DMS153 (cell line): ENCODE measurements around the gene VPS37C.

ENCODE experiments used
- DNase-seq: peaks from one replicate; lab custom pipeline; 2025; lab: John Stamatoyannopoulos, UW

Gene VPS37C

DNA sequence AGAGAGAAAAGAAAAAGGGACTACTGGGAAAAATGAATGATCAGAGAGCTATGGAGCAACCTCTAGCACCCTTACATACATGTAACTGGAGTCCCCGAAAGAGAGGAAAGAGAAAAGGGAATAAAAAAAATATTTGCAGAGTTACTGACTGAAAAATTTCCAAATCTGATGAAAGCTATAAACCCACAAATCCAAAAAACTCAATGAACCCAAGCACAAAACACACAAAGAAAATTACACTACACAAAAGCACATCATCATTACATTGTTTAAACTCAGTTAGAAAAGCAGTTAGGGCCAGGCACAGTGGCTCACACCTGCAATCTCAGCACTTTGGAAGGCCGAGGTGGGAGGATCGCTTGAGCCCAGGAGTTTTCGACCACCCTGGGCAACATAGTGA lies 6.7 kb downstream of the VPS37C start:
- DNase-seq: no peak

DNA sequence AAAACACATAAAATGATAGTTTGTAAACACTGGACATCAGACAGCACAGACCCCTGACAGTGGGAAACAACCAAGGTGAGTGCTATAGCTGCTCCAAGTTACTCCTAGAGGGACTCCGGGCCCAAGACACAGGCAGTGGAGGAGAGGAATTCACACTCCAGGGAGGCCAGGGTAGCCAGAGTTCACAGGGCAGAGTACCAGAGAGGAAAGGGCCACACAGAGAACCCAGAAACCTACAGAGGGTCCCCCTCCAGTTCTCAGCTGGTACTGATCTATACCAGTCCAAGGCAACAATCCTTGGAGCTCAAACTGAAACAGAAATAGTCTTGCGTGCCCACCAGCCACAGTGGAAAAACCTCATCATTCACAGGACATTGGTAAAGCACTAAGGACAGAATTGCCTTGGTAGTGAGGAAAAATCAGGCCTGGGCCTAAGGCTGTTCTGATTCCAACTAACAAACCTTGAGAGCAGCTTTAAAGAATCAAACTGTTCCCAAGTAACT lies 7.6 kb downstream of the VPS37C start:
- DNase-seq: no peak

DNA sequence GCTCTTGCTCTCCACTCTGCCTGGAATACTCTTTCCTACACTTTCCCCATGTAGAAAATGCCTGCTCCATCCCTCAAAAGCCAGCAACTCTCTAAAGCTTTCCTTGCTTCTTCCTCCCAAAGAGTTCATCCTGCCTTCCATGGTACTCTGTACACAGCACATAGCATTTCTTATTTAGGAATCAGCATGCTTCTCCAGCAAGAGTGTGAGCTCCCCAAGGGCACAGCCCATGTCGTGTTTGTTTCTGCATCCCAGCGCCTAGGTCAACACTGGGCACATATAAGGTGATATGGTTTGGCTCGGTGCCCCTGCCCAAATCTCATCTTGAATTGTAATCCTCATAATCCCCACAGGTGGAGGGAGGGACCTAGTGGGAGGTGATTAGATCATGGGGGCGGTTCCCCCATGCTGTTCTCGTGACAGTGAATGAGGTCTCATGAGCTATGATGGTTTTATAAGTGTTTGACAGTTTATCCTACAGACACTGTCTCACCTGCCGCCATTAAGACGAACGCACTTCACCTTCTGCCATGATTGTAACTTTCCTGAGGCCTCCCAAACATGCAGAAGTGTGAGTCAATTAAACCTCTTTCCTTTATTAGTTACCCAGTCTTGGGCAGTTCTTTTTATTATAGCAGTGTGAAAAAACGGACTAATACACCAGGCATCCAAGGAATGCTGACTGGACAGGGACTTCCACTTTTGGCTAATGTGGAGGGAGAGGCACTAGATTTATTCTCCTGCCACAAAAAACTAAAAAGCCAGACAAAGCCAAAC lies 8.2 kb downstream of the VPS37C start:
- no peak for DNase-seq

DNA sequence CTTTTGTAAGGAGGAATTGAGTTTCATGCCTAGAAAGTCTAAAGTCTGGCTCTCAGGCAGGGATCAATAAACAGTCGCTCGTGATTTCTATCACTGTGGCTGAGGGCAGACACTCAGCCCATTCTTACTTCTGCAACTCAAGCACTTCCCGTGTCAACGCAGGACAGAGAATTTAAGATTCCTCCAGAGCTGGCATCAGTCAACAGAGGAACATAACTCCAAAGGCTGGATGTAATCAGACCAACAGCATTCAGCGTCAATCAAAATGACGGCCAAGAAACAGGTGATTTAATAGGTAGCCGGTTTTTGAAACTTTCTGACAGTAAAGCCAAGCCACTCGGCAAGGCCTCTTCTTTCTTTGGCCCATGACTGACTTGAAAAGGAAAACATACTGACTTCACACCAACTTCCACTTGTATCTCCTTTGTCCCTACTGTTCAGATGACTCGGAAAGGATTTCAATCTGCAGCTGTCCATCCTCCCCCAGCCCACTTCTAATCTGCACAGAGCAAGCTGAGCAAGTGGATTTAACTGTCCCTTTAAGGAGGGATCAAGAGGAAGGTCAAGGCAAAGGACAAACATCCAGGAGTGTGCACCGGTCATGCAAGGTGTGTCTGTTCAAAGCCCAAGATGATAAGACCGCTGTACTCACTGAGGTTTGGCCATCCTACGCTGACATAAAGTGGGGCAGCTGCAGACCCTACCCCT lies 9.5 kb downstream of the VPS37C start:
- DNase-seq: no peak

DNA sequence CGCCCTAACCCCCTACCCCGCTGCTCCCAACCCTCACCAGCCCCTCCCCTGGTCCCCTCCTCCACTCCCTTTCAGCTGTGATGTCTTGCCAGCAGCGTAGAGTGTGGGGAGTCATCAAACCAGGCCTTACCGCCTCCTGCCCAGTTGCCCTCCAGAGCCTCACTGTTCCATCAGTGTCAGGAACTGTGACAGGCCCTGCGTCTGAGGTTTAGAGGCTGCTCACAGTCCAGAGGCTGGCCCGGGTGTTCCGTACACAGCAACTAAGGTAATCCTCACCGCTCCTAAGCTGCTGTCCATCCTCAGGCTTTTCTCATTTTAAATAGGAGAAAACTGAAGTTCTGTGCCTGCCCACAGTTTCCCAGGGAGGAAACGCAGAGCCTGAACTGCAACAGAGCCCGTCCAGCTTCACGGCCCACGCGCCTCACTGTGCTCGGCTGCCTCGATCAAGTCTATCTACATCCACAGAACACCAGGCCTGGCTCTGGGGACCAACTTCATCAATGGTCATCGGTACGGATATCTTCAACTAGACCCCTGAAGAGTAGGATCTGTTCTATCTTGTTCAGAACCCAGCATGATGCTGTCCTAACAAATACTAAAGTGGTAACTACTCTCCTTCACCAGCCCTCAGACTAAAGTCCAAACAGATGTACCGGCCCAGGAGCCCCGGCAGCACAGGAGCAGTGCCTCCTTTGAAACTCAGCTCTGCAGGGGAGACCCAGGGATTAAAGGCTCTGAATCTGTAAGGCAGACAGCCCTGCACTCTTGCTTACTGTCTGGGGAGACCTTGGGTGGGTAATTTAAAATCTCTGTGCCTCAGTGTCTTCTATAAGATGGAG lies 10.3 kb downstream of the VPS37C start:
- DNase-seq: no peak

DNA sequence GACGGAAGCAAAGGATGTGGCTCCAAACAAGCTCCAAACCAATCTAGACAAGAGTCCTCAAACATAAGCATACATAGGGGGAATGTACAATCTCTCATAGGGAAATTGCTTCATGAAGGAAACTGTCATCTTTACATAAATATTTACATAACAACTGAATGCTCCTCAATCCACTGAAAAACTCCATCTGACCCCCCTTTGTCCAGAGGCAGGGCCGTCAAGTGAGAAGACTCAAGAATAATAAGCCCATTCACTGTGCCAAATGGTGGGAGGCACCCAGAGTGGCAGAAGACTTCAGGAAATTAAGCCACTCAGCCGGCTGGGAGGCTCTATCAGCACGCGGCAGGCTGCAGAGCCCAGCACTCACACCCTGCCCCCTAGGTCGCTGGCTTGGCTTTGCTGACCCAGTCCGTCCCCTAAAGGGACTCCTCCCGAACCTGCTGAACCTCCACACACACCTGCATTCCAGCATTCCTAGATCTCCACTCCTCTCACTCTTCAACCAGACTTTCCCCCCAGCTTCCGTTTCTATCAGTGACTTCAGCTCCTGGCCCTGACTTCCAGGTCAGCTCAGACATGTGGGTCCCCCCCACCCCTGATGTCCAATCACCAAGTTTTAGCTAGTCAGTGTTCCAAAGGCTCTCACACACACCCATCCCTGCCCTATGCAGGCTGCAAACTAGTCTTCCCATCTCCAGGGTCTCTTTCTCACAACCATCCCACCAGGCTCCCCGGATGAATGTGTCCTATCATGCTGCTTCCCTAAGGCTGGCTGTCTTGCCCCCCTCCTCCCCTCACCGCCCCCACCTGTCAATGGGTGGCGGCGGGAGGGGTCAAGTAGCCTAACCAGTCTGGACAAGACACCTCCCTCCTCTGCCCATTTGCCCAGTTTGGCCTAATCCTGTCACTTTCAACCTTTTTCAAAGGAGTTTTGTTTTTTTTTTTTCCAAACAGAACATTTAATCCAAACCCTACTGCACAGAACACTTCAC lies 11.3 kb downstream of the VPS37C start:
- no peak for DNase-seq

DNA sequence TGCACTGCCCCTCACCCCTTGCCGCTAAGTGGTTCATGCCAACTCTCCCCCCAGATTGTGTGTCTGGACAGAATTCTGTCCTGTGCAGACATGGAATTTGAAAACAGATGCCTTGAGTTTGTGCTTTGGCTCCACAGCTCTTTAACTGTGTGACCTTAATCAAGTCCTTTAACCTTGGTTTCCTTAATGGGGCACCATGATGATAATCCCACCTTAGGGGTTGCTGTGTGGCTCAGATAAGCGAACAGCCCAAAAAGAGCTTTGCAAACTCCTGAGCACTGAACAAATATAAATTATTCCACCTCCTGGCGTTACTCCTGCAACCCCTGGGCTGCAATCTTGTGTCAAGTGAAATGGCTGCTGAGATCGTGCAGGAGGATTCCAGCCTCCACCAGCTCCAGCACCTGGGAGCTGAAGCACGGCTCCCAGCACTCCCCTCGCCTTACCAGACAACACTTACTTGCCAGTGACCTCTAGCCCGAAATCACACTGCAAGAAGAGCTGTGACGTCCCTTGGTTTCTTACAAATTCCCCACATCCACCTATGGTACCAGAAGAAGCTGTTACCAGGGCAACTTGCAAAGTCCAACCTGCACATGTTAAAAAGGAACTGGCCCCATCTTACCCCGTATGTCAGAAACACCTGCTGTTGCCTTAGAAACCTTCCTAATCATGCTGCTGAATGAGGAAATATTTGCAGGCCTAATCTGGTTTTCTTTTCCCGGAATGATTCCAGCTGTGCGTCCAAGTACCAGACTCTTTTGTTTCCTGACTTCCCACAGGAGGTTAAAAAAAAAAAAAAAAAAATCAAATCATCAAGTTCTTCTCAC lies 13.2 kb downstream of the VPS37C start:
- no peak for DNase-seq

DNA sequence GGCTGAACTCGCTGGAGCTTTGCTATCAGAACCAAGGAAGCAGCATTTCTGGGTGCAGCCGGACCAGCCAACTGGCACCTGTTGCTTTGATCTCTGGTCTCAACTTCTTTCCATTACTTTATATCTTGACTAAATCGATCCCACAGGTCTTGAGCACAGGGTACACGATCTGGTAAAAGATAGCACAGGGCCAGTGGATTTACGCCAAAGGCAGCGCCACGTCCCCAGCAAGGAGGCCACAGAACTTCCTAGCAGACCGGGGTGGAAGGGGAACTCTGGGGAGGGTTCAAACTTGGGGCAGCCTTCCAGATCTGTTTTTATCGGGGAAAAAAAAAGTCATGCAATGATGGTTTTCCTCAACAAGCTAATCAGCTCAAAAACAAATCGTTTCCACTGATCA lies 14.0 kb downstream of the VPS37C start:
- no peak for DNase-seq

DNA sequence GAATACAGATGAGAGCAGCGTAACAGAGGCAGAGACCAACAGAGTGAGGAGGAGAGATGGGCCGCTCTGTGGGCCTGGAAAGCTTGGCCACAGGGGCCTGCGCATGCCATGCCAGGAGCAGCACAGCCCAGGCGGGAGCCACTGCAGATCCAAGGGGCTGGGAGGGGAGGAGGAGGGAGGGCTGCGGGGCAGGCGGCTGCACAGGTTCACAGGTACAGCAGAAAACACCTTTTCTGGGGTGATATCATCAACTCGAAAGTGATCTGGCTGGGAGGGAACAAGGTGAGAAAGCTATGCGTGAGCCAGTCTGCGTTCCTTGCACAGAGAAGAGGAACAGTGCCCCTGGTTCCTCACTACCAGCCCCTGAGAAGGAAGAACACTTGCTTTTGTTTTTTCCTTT lies 14.8 kb downstream of the VPS37C start:
- no peak for DNase-seq

DNA sequence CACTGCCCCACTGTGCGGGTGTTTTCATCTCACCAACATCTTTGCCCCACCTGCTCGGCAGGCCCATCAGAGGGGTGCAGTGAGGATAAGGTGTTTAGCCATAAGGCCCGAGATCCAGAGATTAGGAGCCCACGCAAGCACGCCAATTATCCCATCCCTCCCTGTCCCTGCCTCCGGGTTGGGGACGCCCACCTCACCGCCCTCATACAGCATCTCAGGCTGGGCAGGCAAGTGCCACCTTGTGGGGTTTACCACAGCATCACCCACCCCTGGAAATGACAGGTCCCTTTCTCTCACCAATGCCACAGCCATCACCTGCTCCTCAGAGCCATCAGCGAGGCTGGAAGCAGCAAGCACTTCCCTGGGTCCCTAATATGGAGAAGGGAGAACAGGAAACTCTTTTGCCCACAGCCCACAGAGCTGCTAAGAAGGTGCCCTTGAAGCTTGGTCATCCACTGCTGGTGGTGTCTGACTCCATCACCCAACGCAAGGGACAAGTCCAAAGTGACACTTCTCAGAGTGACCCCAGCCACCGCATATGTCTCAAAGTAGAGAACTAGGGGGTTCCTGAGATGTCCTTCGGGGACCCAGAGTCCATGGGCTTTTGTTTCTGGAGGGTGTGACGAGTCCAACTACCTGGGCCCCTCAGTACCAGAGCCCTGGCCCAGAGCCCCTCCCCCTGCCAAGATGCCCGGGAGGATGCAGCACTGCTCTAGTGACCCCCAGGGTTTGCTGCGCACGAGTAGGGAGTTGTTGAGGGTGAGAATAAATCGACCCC lies 15.8 kb downstream of the VPS37C start:
- no peak for DNase-seq

DNA sequence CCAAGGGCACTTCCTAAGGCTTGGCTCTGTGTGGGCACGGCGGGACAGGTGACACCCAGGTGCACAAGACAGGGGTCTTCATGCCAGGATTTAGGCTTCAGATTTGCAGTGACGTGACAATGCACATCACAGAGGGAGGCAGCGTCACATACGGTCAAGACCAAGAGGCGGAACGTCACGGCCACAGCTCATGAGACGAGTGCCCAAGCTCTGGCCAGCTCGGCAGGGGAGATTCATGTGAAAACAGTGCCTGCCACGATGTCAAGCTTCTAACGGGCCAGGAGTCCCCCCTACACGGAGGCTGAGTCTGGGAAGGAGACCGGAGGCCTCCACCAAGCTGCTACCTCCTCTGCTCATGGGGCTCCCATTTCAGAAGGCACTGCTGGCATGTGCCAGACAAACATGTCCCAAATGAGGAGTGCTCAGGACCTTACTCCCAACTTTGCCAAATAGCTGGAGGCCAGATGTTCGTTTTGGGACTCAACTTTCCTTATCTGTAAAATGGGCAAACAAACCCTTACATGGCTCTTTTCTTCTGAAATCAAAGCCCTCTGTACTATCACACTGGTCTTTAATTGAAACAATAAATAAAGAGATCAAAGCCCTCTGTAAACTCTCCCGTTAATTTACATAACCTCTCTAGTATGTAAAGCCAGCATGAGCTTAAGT lies 16.6 kb downstream of the VPS37C start:
- no peak for DNase-seq

DNA sequence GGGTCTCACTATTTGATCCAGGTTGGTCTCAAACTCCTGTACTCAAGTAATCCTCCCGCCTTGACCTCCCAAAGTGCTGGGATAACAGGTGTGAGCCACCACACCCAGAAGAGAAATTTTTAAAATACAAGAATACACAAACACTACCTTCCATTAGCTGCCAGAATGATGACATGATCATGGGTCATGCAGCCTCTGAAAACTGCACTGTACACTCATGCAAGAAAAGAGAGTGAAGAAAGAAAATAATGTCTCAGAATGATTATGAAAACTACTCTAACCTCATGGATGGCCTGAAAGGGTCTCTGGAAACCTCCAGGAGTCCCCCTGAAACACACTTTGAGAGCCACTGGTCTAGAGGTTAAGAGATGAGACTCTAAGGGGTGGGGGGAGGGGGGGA lies 18.8 kb downstream of the VPS37C start:
- DNase-seq: no peak

DNA sequence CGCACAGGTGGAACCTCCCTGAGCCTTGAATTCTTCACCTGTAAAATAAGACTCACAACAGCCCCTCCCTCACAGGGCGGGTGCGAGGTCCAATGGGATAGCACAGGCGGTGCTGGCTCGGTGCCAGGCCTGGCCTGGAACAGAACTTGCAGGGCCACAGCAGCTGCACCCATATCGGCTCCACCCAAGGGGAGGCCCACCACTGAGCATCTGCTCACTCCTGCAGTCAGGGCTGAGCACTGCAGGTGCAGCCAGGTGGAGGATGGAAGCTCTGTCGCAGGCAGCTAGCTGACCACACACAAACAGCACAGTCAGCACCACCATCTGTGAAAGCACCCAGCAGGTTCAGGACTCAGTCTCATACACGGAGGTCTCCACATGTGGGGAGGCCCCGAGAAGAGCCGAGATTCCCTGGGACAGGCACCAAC lies 19.6 kb downstream of the VPS37C start:
- peak; percentile 89 for DNase-seq

DNA sequence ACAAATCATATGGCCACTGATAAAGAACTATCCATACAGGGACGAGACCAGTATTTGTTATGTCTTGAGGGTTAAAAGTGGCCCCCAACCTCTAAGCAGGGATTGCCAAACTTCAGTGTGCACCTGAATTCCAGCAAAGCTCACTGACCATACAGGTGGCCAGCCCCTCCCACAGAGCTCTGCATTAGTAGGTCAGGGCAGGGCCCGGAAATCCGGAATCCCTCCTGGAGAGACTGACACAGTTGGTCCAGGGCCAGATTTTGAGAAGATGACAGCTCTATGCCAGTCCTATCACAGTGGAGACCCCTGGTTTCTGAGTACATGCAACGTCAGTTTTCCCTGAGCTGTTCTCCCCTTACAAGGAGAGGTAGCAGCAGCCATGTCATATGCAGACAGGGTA lies 20.8 kb downstream of the VPS37C start:
- no peak for DNase-seq

DNA sequence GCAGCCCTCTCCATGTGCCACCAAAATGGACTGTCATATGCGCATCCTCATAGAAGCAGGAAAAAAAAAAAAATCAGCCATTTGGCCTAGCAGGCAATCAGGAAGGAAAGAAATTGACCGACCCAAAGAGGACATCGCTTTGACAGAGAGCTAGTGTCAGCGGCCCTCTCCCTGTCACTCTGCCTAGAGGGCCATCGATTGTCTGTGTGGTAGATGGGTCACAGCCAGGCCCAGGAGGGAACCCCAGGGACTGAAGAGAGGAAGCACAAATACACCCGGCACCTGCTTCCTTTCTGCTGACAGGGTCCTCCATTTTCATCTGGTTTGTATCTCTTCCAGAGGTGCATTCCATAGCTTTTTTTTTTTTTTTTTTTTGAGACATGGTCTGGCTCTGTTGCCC lies 21.8 kb downstream of the VPS37C start:
- DNase-seq: no peak

DNA sequence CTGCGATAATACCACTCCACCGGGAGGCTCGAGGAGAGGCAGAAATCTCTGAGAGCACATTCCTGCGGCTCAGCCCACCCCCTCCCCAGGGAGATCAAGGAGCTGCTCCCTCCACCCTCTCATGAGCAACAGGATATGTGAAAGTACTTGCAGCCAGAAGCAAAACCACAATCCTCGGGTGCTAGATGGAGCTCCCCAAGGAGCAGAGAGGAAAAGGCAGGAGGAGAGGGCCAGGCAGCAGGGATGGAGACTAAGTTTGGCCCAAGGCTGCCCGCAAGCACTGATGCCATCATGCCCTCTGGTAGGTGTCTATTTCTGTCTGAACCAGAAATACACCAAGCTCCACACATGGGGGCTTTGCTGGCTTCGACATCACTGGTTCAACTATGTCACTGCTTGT lies 22.3 kb downstream of the VPS37C start:
- DNase-seq: no peak

DNA sequence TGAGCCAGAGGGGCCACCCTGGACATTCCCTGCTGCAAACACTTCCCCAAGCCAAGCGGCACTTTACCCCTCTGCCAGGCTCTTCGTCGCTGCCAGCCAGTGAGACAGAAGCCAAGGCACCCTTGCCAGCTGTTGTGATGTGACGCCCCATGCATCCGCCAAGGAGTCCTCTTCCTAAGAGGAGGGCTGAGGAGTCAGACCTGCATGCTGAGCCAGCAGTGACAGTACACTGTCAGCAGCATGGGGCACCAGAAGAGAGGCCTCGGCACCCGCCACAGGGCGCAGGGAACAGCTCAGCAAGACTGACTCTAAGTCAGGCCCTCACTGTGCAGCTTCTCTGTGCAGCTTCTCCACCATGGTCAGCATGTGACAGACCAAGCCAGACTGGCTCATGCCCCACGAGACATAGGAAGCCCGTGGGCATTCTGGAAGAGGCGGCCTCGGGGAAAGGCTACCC lies 26.4 kb downstream of the VPS37C start:
- no peak for DNase-seq

DNA sequence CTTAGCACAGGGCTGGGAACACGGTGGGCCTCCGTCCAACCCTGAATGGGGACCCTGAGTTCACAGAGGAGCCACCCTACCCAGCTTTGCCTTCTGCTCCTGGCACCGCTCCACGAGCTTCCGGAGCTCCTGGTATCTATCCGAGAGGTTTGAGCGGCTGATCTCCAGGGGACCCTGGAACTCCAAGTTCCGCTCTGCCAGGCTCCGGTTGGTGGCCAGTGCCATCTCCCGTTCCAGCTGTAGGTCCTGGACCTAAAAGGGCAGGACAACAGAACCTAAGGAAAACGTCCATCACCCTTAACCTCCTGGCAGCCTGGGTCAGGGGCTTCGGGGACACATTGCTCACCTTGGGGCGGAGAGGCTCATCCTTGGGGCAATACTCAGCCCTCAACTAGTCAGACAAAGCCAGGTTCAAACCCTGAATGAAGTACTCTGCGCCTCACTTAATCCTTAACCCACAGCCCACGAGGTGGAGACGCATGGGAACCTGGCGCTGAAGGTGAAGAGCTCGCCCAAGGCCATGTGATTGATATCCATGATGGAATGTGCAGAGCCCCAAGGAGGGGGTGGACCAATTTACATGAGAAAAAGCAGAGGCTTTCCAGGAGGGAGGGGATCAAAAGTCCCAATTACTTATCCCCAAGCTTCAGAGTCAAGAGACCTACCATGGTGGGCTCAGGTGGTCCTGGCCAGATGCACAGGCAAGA lies 27.1 kb downstream of the VPS37C start:
- DNase-seq: no peak
